Measurements from ENCODE around the gene SIPA1L3. TPM values are rescaled to one million over a fixed set of nuclear protein-coding genes. Genes with fewer than 3 reads are reported as not detected.
"Not testable (repeated sequence)": the region's sequence is repeated elsewhere in the genome, so short reads cannot be mapped to it uniquely, and the experiment has no call there.

The SIPA1L3 gene
- total and polyA plus RNA-seq, 2 experiments from 2014 or later, result 15.7 to 54.1 TPM

GRCh38 chr19:38064661-38065425, 157.8 kb downstream of the SIPA1L3 start:
- ATAC-seq (no peak), DNase-seq (ENCODE audit: low spot score) (no peak)
- TF ChIP-seq, protein P1, sequence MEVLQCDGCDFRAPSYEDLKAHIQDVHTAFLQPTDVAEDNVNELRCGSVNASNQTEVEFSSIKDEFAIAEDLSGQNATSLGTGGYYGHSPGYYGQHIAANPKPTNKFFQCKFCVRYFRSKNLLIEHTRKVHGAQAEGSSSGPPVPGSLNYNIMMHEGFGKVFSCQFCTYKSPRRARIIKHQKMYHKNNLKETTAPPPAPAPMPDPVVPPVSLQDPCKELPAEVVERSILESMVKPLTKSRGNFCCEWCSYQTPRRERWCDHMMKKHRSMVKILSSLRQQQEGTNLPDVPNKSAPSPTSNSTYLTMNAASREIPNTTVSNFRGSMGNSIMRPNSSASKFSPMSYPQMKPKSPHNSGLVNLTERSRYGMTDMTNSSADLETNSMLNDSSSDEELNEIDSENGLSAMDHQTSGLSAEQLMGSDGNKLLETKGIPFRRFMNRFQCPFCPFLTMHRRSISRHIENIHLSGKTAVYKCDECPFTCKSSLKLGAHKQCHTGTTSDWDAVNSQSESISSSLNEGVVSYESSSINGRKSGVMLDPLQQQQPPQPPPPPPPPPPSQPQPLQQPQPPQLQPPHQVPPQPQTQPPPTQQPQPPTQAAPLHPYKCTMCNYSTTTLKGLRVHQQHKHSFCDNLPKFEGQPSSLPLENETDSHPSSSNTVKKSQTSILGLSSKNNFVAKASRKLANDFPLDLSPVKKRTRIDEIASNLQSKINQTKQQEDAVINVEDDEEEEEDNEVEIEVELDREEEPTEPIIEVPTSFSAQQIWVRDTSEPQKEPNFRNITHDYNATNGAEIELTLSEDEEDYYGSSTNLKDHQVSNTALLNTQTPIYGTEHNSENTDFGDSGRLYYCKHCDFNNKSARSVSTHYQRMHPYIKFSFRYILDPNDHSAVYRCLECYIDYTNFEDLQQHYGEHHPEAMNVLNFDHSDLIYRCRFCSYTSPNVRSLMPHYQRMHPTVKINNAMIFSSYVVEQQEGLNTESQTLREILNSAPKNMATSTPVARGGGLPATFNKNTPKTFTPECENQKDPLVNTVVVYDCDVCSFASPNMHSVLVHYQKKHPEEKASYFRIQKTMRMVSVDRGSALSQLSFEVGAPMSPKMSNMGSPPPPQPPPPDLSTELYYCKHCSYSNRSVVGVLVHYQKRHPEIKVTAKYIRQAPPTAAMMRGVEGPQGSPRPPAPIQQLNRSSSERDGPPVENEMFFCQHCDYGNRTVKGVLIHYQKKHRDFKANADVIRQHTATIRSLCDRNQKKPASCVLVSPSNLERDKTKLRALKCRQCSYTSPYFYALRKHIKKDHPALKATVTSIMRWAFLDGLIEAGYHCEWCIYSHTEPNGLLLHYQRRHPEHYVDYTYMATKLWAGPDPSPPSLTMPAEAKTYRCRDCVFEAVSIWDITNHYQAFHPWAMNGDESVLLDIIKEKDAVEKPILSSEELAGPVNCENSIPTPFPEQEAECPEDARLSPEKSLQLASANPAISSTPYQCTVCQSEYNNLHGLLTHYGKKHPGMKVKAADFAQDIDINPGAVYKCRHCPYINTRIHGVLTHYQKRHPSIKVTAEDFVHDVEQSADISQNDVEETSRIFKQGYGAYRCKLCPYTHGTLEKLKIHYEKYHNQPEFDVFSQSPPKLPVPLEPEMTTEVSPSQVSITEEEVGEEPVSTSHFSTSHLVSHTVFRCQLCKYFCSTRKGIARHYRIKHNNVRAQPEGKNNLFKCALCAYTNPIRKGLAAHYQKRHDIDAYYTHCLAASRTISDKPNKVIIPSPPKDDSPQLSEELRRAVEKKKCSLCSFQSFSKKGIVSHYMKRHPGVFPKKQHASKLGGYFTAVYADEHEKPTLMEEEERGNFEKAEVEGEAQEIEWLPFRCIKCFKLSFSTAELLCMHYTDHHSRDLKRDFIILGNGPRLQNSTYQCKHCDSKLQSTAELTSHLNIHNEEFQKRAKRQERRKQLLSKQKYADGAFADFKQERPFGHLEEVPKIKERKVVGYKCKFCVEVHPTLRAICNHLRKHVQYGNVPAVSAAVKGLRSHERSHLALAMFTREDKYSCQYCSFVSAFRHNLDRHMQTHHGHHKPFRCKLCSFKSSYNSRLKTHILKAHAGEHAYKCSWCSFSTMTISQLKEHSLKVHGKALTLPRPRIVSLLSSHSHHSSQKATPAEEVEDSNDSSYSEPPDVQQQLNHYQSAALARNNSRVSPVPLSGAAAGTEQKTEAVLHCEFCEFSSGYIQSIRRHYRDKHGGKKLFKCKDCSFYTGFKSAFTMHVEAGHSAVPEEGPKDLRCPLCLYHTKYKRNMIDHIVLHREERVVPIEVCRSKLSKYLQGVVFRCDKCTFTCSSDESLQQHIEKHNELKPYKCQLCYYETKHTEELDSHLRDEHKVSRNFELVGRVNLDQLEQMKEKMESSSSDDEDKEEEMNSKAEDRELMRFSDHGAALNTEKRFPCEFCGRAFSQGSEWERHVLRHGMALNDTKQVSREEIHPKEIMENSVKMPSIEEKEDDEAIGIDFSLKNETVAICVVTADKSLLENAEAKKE (CRISPR knock-in tag; IDR thresholded peaks at IDR 0.05), result no peak
- TF ChIP-seq NANOG (IDR thresholded peaks at IDR 0.05; ENCODE audit: borderline replicate concordance) (no peak), ZNF331 (CRISPR knock-in tag; IDR thresholded peaks at IDR 0.05; ENCODE audit: low read depth) (no peak), STAT1 (IDR thresholded peaks at IDR 0.05; ENCODE audit: unreplicated experiment) (no peak), ZNF114 (CRISPR knock-in tag; IDR thresholded peaks at IDR 0.05) (no peak)
- TF ChIP-seq, protein P2, sequence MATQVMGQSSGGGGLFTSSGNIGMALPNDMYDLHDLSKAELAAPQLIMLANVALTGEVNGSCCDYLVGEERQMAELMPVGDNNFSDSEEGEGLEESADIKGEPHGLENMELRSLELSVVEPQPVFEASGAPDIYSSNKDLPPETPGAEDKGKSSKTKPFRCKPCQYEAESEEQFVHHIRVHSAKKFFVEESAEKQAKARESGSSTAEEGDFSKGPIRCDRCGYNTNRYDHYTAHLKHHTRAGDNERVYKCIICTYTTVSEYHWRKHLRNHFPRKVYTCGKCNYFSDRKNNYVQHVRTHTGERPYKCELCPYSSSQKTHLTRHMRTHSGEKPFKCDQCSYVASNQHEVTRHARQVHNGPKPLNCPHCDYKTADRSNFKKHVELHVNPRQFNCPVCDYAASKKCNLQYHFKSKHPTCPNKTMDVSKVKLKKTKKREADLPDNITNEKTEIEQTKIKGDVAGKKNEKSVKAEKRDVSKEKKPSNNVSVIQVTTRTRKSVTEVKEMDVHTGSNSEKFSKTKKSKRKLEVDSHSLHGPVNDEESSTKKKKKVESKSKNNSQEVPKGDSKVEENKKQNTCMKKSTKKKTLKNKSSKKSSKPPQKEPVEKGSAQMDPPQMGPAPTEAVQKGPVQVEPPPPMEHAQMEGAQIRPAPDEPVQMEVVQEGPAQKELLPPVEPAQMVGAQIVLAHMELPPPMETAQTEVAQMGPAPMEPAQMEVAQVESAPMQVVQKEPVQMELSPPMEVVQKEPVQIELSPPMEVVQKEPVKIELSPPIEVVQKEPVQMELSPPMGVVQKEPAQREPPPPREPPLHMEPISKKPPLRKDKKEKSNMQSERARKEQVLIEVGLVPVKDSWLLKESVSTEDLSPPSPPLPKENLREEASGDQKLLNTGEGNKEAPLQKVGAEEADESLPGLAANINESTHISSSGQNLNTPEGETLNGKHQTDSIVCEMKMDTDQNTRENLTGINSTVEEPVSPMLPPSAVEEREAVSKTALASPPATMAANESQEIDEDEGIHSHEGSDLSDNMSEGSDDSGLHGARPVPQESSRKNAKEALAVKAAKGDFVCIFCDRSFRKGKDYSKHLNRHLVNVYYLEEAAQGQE (IDR thresholded peaks at IDR 0.05; ENCODE audit: unreplicated experiment), result no peak
- H3K9me3 Mint-ChIP-seq, result no peaks in the 10 kb centered on the region
- Histone ChIP-seq H3K27me3 (ENCODE audit: insufficient read depth) (no peaks in the 10 kb centered on the region), H2AFZ (no peak overlapping the region), H3K27ac (ENCODE audit: low read depth) (no peak overlapping the region), H3K4me2 (no peak overlapping the region), H3K79me2 (replicated peaks; ENCODE audit: insufficient read depth) (peaks cover 22% of the 10 kb centered on the region), H3K36me3 (ENCODE audit: insufficient read depth) (no peaks in the 10 kb centered on the region), H3K9me2 (ENCODE audit: insufficient read depth) (no peaks in the 10 kb centered on the region), H3F3A (replicated peaks; ENCODE audit: low read depth) (no peaks in the 10 kb centered on the region), H4K20me1 (replicated peaks; ENCODE audit: insufficient read depth) (peaks cover 10% of the 10 kb centered on the region; the same call in 1 of the 2 replicates), H3K4me3 (no peak overlapping the region), H3K4me1 (ENCODE audit: insufficient read depth) (no peaks in the 10 kb centered on the region; the same call in 1 of the 2 replicates)
- H3K27ac Mint-ChIP-seq, result no peak overlapping the region
- peaks cover 8% of the 10 kb centered on the region for H3K4me1 Mint-ChIP-seq
- H3K36me3 Mint-ChIP-seq (ENCODE audit: low read depth), result no peaks in the 10 kb centered on the region
- no peak overlapping the region for H3K4me3 Mint-ChIP-seq
- peaks cover 7% of the 10 kb centered on the region for H3K27me3 Mint-ChIP-seq (ENCODE audit: insufficient read depth, low read depth, poor library complexity)

DNA sequence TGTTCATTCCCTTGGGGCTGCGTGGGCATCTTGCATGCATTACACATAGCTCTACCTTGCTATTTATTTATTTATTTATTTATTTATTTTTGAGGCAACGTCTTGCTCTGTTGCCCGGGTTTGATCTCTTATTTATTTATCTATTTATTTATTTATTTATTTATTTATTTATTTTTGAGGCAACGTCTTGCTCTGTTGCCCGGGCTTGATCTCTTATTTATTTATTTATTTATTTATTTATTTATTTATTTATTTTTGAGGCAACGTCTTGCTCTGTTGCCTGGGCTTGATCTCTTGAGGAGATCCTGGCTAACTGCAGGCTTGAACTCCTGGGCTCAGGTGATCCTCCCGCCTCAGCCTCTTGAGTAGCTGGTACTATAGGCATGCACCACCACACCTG, 158.8 kb downstream of the SIPA1L3 start:
- H3K4me2 ChIP-seq; H3K27me3 ChIP-seq (ENCODE audit: insufficient read depth); H3F3A ChIP-seq (replicated peaks; ENCODE audit: low read depth); H3K27ac ChIP-seq (ENCODE audit: low read depth); H4K20me1 ChIP-seq (replicated peaks; ENCODE audit: insufficient read depth); H3K4me1 ChIP-seq (ENCODE audit: insufficient read depth); H2AFZ ChIP-seq; H3K36me3 ChIP-seq (ENCODE audit: insufficient read depth); H3K36me3 Mint-ChIP-seq (ENCODE audit: low read depth); H3K4me3 ChIP-seq; ATAC-seq; DNase-seq (ENCODE audit: low spot score); H3K9me2 ChIP-seq (ENCODE audit: insufficient read depth); H3K9me3 Mint-ChIP-seq; H3K27ac Mint-ChIP-seq; H3K4me3 Mint-ChIP-seq: not testable (repeated sequence)
- peaks cover 15% of the 10 kb centered on the region for H3K79me2 ChIP-seq (replicated peaks; ENCODE audit: insufficient read depth)
- H3K27me3 Mint-ChIP-seq (ENCODE audit: insufficient read depth, low read depth, poor library complexity), result peaks cover 10% of the 10 kb centered on the region
- H3K4me1 Mint-ChIP-seq, result peaks cover 13% of the 10 kb centered on the region

All from GM23338 (cell line).